CD1c-positive myeloid dendritic cell (primary cell): ENCODE results near the gene AIFM3.
"Not testable (repeated sequence)": the region's sequence is repeated elsewhere in the genome, so short reads cannot be mapped to it uniquely, and the experiment has no call there.

Experiments
- DNase-seq: peaks from one replicate; pipeline ENCODE4 v3.0.0-alpha.2; 2016; ENCODE audit errors: extremely low spot score

The AIFM3 gene, protein sequence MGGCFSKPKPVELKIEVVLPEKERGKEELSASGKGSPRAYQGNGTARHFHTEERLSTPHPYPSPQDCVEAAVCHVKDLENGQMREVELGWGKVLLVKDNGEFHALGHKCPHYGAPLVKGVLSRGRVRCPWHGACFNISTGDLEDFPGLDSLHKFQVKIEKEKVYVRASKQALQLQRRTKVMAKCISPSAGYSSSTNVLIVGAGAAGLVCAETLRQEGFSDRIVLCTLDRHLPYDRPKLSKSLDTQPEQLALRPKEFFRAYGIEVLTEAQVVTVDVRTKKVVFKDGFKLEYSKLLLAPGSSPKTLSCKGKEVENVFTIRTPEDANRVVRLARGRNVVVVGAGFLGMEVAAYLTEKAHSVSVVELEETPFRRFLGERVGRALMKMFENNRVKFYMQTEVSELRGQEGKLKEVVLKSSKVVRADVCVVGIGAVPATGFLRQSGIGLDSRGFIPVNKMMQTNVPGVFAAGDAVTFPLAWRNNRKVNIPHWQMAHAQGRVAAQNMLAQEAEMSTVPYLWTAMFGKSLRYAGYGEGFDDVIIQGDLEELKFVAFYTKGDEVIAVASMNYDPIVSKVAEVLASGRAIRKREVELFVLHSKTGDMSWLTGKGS

DNA sequence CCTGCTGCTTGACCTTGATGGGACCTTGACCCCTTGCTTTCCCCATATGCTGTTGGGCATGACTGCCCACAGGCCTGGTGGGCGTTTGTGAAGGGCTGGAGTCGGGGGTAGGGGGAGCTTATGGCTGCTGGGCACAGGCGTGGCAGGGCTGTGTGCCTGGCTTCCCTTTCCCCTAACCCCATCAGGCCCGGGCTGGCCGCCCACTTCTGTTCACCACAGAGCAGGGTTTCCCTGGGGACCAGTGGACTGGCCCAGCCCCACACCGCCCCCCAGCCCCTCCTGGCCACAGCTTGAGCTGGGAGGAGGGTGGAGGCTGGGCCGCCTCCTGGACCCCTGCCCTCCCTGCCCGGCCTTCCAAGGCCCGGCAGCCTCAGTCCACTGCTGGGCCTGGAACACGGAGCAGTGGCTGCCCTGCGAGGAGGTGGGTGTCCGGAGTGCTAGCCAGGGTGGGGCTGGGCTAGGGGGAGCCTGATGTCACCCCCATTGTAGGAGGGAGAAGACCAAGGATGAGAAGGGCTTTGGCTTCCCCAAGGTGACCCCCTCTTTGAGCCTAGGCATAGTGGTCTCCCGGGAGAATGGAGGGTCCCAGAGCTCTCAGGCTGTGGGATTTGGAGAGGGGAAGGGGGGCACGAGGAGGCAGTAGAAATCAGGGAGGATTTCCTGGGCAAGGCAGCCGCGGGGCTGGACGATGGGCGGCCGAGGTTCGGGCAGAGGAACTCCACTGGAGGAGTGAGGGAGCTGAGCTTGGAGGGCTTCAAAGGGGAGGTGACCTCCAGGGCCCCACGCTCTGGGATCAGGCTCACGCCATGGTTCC is at the start of gene AIFM3:
TSS of gene AIFM3 (plus strand) at position 373 of the 814 bp plus-strand sequence. CDS start 690 bp downstream, outside the sequence.
- no peak for DNase-seq

GRCh38 chr22:20918663-20919218 is 48.3 kb upstream of the AIFM3 start:
- no peak for DNase-seq

DNA sequence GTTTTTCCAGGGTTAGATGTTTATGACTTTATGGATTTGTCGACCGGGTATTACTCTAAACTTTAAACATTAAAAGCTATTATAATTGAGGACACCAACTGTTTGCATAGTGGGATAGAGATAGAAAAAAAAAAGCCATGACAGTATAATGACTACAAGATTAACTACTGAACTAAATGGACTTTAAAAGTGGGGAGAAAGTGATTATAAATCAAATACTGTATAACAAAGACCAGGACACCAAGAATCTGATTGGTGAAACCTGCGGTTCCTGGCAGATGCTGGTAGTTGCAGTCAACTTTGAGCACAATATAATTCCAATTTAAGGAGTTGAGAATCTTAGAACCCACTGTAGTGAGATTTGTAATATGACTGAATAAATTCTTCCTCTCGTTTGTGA is 47.3 kb upstream of the AIFM3 start:
- DNase-seq = no peak

DNA sequence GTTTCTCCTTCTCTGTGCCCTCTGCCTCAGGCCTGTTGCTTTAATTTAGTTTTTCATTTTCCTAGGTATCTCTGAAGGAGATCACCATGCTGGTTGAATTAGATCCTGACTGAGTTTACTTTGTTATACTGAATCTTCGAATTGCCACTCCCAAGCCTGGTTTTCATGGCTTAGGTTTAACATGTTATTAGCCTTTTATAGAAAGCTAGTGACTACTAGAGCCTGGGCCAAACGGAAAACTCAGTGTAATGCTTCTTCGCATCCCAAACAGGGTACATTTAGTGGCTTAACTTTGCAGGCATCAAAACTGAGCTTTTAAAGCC is 46.2 kb upstream of the AIFM3 start:
- no peak for DNase-seq

GRCh38 chr22:20922141-20922751 is 44.8 kb upstream of the AIFM3 start:
- DNase-seq = no peak

- peak; percentile 29 for DNase-seq
These were observed 40.8 kb upstream of the AIFM3 start for GRCh38 chr22:20926243-20926642.

DNA sequence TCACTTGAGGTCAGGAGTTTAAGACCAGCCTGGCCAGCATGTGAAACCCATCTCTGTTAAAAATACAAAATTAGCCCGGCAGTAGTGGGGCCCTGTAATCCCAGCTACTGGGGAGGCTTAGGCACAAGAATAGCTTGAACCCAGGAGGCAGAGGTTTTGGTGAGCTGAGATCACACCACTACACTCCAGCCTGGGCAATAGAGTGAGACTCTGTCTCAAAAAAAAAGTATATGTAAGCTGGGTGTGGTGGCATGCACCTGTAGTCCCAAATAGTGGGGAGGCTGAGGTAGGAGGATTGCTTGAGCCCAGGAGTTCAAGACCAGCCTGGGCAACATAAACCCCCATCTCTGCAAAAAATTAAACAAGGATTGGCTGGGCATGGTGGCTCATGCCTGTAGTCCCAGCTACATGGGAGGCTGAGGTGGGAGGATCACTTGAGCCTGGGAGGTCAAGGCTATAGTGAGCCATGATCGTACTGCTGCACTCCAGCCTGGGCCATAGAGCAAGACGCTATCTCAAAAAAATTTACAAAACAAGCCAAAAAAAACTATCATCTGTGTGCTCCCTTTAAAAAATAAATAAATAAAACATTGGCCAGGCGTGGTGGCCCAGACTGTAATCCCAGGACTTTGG is 39.0 kb upstream of the AIFM3 start:
- DNase-seq = no peak

DNA sequence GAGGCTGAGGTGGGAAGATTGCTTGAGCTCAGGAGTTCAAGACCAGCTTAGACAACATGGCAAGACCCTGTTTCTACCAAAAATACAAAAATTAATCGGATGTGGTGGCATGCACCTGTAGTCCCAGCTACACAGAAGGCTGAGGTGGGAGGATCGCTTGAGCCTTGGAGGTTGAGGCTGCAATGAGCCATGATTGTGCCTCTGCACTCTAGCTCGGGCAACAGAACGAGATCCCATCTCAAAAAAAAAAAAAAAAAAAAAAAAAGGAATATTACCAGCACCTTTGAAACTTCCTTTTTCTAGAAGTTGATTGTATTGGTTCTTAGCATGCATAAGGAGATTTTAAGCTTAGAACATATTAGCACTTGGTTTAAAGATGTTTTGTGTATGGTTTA is 38.5 kb upstream of the AIFM3 start:
- no peak for DNase-seq

DNA sequence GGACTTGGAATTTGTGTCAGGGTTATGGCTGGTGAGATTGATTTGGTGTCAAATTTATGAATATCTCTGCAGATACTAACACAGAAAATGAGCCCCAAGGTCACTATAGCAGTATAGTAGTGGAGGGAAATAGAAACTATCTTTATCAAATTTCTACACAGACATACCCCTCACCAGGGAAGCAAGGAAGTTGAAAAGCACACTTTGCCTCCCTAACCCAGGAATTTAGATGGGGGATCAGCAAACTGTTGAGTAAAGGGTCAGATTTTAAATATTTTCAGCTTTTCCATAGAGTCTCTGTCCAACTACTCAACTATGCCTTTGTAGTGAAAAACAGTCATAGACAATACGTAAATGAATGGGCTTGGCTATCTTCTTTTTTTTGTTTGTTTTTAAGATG is 37.1 kb upstream of the AIFM3 start:
- no peak for DNase-seq

GRCh38 chr22:20930435-20930834 is 36.6 kb upstream of the AIFM3 start:
- DNase-seq = not testable (repeated sequence)

DNA sequence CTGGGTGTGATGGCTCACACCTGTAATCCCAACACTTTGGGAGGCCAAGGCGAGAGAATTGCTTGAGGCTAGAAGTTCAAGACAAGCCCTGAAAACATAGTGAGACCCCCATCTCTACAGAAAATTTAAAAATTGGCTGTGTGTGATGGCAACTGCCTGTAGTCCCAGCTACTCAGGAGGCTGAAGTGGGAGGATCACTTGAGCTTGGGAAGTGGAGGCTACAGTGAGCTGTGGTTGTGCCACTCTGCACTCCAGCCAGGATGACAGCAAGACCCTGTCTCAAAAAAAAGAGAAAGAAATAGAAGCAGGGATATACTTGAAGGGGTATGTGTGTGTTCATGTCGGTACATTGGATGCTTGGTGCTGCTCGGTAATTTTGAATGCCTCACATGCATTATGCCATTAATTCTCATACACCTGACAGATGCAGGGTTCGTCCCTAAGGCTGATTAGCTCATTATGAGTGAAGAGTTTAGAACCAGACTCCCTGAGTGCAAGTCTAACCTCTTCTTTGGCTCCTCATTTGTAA is 35.9 kb upstream of the AIFM3 start:
- DNase-seq = no peak

DNA sequence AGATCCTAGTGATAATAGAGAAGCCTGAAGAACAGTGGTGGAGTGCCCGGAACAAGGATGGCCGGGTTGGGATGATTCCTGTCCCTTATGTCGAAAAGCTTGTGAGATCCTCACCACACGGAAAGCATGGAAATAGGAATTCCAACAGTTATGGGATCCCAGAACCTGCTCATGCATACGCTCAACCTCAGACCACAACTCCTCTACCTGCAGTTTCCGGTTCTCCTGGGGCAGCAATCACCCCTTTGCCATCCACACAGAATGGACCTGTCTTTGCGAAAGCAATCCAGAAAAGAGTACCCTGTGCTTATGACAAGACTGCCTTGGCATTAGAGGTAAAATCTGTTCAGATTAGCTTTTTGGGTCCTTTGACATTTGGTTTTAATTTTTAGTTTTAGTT is 33.1 kb upstream of the AIFM3 start:
- DNase-seq = no peak

GRCh38 chr22:20935049-20935448 is 32.0 kb upstream of the AIFM3 start:
- DNase-seq = not testable (repeated sequence)

DNA sequence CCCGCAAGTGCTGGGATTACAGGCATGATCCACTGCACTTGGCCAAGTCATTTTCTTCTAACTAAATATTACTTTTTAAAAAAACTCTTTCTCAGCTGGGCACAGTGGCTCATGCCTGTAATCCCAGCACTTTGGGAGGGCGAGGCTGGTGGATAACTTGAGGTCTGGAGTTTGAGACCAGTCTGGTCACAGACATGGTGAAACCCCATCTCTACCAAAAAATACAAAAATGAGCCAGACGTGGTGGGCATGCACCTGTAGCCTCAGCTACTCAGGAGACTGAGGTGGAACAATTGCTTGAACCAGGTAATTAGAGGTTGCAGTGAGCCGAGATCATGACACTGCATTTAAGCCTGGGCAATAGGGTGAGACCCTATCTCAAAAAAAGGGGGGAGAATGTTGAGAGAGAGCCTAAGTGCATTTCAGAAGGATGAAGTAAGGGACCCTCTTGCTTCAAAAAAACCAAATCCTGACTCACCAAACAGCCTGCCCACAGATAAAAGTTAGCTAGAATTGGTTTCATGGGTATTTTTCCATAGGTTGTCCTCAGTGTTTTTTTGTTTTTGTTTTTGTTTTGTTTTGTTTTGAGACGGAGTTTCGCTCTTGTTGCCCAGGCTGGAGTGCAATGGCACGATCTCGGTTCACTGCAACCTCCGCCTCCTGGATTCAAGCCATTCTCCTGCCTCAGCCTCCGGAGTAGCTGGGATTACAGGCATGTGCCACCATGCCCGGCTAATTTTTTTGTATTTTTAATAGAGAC is 31.1 kb upstream of the AIFM3 start:
- DNase-seq = not testable (repeated sequence)

GRCh38 chr22:20937031-20937793 is 29.8 kb upstream of the AIFM3 start:
- no peak for DNase-seq

GRCh38 chr22:20937794-20938671 is 29.0 kb upstream of the AIFM3 start:
- DNase-seq = no peak

- DNase-seq = not testable (repeated sequence)
These were observed 27.4 kb upstream of the AIFM3 start for GRCh38 chr22:20939457-20940185.

- no peak for DNase-seq
These were observed 26.8 kb upstream of the AIFM3 start for GRCh38 chr22:20940186-20940651.
